Left renal pelvis (tissue), 4 donors: ENCODE results near the gene PEAR1. TPM values are rescaled to one million over a fixed set of nuclear protein-coding genes. Genes with fewer than 3 reads are reported as not detected.
A peak's percentile ranks its signal among the peaks of the same experiment; 100 is the strongest.

Experiments
- DNase-seq, 4 donors: peaks; one replicate each; pipeline ENCODE4 v3.0.0-alpha.2; 2013; ENCODE audit warnings: low read depth in 4 of 4, low spot score in 3 of 4
- polyA plus RNA-seq, 4 donors: library from polyadenylated mRNA; unstranded; fragments of 120-200 nt; gene quantifications; one replicate each; pipeline ENCODE4 v1.2.1, GENCODE V29; 2013; ENCODE audit not compliant: insufficient read length in 4 of 4

PEAR1 gene
- polyA plus RNA-seq, 4 donors: 18.1 to 64.2 (median 21.6) TPM

- no peak for DNase-seq
Observed at GRCh38 chr1:156951371-156951770, 57.9 kb downstream of the PEAR1 start.

DNA sequence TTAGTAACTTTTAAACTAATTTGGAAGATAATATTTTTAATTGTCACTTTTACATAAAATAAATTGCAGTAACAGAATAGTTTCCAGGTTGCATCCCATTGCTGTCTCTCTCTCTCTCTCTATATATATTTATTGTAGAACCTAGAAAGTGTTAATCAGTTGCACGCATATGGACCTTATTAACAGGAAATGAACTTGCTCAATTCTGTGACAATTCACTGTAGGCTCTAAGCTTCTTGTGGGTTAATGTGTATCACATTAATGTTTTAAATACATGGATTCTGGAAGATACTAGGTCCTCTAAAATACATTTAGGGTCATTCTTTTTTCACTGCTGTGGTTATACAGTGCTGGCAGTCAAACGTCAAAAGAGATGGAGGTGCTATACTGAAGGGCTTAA is 60.1 kb downstream of the PEAR1 start:
- DNase-seq: no peak

- DNase-seq: no peak
Observed at GRCh38 chr1:156956333-156956732, 62.8 kb downstream of the PEAR1 start.

DNA sequence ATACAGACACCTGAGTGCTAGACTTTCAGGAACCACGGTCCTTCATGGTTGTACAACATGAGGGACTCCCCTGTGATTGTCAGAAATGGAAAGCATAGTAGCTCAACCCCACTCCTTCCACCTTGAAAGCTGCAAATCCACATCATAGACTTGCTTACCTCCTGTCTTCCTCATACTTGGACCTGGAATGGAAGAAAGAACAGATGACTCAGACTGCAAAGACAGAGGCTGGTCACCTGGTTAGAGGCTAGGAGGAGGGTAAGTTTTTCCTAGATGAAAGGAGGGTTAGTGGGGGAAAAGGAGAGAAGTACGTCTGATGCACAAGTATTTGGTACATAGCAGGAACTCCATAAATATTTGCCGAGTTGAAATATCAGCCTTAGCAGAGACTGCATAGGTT is 64.1 kb downstream of the PEAR1 start:
- no peak for DNase-seq

GRCh38 chr1:156958247-156958714 is 64.8 kb downstream of the PEAR1 start:
- DNase-seq: no peak

- DNase-seq: peak in 1 of 4 donors; percentile 5
Observed at GRCh38 chr1:156959414-156959813, 65.9 kb downstream of the PEAR1 start.

- DNase-seq: no peak
Observed at GRCh38 chr1:156959925-156960324, 66.4 kb downstream of the PEAR1 start.

DNA sequence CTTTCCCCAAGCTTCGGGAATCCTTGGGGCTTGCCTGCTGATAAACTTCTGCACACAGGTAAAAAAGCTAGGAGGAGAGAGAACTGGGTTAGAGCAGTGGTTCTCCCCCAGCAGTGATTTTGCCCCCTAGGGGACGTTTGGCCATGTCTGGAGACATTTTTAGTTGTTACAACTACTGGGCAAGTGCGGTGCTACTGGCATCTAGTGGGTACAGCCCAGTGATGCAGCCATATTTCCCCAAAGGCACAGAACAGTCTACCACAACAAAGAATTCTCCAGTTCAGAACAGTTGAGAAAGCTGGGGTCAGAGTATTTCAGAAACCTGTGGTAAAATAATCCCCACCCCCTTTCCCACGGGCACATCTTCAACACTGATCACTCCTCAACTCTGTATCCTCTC is 68.2 kb downstream of the PEAR1 start:
- no peak for DNase-seq

DNA sequence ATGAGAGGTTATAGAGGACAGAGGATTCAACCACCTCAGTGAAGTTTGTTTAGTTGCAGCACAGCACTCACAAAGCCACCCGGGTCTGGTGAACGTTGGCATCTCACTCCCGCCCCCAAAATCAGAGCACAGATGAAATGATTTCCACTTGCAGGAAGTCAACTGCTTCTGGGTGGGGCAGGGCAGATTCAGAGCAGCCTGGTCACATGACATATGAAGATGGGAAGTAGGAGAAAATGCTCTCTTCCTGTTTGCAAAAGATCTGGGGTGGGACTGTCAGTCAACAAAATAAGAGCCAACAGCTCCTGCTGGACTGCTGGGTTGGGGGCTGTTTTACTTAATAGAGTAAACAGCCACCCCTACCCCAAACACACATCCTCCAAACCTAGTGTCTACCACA is 70.1 kb downstream of the PEAR1 start:
- no peak for DNase-seq

DNA sequence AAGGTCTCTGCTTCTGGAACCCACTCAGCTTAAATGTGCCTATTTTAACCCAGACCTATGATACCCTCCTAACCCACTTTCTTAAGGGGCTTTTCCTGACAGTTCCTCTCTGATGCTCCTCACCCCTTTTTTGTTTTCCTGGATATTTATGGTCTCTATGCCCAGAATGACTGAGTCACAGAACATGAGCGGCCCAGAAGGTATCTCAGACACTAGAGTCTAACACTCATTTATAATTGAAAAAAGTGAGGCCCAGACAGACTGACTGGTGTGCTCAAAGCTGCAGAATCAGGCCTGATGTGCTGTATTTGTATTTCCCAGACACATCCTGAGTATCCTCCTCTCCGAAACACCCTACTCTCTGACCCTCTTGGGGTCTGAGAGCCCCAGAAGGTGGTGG is 70.9 kb downstream of the PEAR1 start:
- DNase-seq: no peak

Other genes starting within 250 kb of the PEAR1 start
- gene NES, start 216.3 kb upstream of the PEAR1 start, polyA plus RNA-seq: 100 to 1,000 TPM in 3 of 4 donors, 10 to 100 TPM in 1; 55.8 to 159 (median 147) TPM
- 100 to 1,000 TPM in 2 of 4 donors, 10 to 100 TPM in 2; 96.4 to 313 (median 105) TPM for gene CRABP2, start 188.1 kb upstream of the PEAR1 start, polyA plus RNA-seq
- gene METTL25B, start 165.2 kb upstream of the PEAR1 start, polyA plus RNA-seq: 10 to 100 TPM; 29.3 to 49.2 (median 31.7) TPM
- gene ISG20L2, start 165.0 kb upstream of the PEAR1 start, polyA plus RNA-seq: 10 to 100 TPM; 39.0 to 46.1 (median 43.7) TPM
- 10 to 100 TPM; 45.8 to 72.7 (median 66.1) TPM for gene MRPL24, start 152.6 kb upstream of the PEAR1 start, polyA plus RNA-seq
- gene HDGF, start 142.0 kb upstream of the PEAR1 start, polyA plus RNA-seq: 100 to 1,000 TPM; 174 to 284 (median 268) TPM
- 100 to 1,000 TPM in 3 of 4 donors, 10 to 100 TPM in 1; 94.8 to 133 (median 117) TPM for gene PRCC, start 126.2 kb upstream of the PEAR1 start, polyA plus RNA-seq
- 1 to 10 TPM in 2 of 4 donors, under 1 TPM in 2; 0.60 to 2.3 (median 0.95) TPM for gene SH2D2A, start 76.9 kb upstream of the PEAR1 start, polyA plus RNA-seq
- gene INSRR, start 34.6 kb upstream of the PEAR1 start, polyA plus RNA-seq: 1 to 10 TPM; 1.0 to 3.9 (median 1.3) TPM
- 1 to 10 TPM; 1.2 to 3.1 (median 2.0) TPM for gene NTRK1, start 32.9 kb upstream of the PEAR1 start, polyA plus RNA-seq
- gene LRRC71, start 26.9 kb downstream of the PEAR1 start, polyA plus RNA-seq: 1 to 10 TPM in 1 of 4 donors, under 1 TPM in 3; 0.32 to 1.4 (median 0.71) TPM
- gene ARHGEF11, start 152.0 kb downstream of the PEAR1 start, polyA plus RNA-seq: 10 to 100 TPM; 27.4 to 42.3 (median 31.3) TPM
- gene ETV3L, start 206.1 kb downstream of the PEAR1 start, polyA plus RNA-seq: under 1 TPM in 1 of 4 donors, not detected in 3; 0.07 TPM
- 10 to 100 TPM; 25.4 to 29.1 (median 27.7) TPM for gene ETV3, start 244.7 kb downstream of the PEAR1 start, polyA plus RNA-seq